Skin epidermis (tissue), 12 donors: ENCODE data around the gene GALM.
"Not testable (repeated sequence)": the region's sequence is repeated elsewhere in the genome, so short reads cannot be mapped to it uniquely, and the experiment has no call there.

Experiments
- H3K27ac ChIP-seq, 21 experiments: fragments of 200-600 bp; sonication (generic) in 11 of 21; one replicate each; pipeline ENCODE4 v1.5.0; 2020; ENCODE audit warnings: mild to moderate bottlenecking in 3 of 21, inconsistent platforms in 2 of 21, moderate library complexity in 2 of 21
- H3K4me3 ChIP-seq, 7 experiments: fragments of 200-600 bp; sonication (generic) in 2 of 7; one replicate each; pipeline ENCODE4 v1.5.0; 2020; ENCODE audit warnings: inconsistent platforms in 2 of 7, mild to moderate bottlenecking in 2 of 7, moderate library complexity in 1 of 7

Gene GALM

GRCh38 chr2:38665854-38666555 is at the start of gene GALM:
Gene GALM, plus strand, starts transcription at chr2:38666114. Its CDS starts 48 bp downstream, at chr2:38666162.
- Histone ChIP-seq H3K4me3 (peak within 1 kb of the TSS; percentile 36 to 59 (median 50)), H3K27ac (peak within 1 kb of the TSS; percentile 4 to 93 (median 69))

DNA sequence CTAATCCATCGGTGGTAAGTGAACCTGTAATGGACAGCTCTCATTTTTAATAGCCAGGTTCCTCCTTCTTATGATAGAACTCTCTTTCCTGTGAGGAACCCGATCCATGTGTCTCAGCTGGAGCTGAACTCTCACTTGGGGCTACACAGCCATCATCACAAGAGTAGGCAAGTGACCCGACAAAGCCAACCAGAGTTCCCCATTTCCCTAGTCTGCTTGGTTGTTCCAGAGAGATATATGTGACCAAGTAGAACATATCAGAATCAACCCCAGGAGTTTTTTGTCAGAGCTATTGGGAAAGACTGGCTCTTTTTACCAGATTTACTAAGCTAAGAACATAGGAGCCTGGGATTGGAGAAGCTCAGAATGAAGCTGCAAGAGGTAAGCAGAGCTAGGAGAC is 48.6 kb upstream of the GALM start:
- no peak overlapping the region for H3K27ac ChIP-seq
- no peak overlapping the region for H3K4me3 ChIP-seq

- Histone ChIP-seq H3K27ac (peak overlapping the region in 7 of 21 experiments; percentile 24 to 65 (median 45)), H3K4me3 (no peak overlapping the region)
Measured at GRCh38 chr2:38619458-38620164, 46.3 kb upstream of the GALM start.

GRCh38 chr2:38620282-38620977 is 45.5 kb upstream of the GALM start:
- no peak overlapping the region for H3K4me3 ChIP-seq
- H3K27ac ChIP-seq, result peak overlapping the region in 5 of 21 experiments; percentile 24 to 65 (median 40)

GRCh38 chr2:38621018-38621417 is 44.9 kb upstream of the GALM start:
- H3K4me3 ChIP-seq, result no peak overlapping the region
- peak overlapping the region in 1 of 21 experiments; percentile 65 for H3K27ac ChIP-seq

GRCh38 chr2:38622210-38622609 is 43.7 kb upstream of the GALM start:
- Histone ChIP-seq H3K4me3 (no peak overlapping the region), H3K27ac (no peak overlapping the region)

GRCh38 chr2:38626326-38627035 is 39.4 kb upstream of the GALM start:
- Histone ChIP-seq H3K4me3 (no peak overlapping the region), H3K27ac (peak overlapping the region in 3 of 21 experiments; percentile 23 to 39 (median 30))

DNA sequence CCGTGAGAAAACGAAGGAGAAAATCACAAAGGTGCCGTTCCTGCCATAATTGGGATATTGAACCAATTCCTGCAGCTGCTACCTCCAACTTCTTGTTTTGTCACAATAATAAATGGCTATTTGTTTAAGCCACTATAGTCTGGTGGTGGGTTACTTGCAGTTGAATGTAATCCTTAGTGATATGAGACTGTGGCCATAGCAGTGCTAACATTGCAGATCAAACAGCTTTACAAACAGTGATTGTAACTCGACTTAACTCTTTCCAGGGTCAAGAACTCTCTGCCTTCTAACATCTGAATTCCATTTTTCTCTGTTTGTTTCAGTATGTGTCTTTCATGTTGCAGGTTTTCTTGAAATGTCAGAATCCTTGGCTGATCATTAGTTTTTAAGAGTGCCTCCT is 38.5 kb upstream of the GALM start:
- Histone ChIP-seq H3K4me3 (no peak overlapping the region), H3K27ac (no peak overlapping the region)

DNA sequence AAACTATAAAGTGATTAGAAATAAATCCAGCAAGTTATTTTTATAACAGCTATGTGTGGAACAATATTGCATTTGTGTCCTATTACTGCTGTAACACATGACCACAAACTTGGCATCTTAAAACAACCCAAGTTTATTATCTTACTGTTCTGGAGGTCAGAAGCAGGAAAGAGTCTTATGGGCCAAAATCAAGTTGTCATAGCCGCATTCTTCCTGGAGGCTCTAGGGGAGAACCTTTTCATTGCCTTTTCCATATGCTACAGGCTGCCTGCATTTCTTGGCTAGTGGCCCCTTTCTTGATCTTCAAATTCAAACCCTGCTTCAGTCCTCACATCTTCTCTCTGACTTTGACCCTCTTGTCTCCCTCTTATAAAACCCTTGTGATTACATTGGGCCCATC is 36.2 kb upstream of the GALM start:
- Histone ChIP-seq H3K27ac (no peak overlapping the region), H3K4me3 (no peak overlapping the region)

DNA sequence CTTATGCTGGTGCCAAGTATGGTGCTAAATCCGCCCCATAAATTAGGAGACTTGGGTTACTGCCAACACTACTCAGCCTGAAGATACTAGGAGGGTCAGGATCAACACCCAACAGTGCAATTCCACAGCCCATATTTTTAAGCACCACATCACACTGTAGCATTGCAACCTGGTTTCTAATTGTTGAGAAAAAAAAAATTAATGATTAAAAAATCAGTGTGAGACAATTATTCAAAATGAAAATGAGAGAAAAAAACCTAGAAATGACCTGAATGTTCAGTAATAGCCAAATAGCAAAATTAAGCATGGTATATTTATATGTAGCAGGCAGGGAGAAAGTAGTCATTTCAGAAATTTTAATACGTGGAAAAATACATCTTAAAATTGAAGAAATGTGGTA is 33.9 kb upstream of the GALM start:
- Histone ChIP-seq H3K27ac (no peak overlapping the region), H3K4me3 (no peak overlapping the region)

GRCh38 chr2:38632980-38633379 is 32.9 kb upstream of the GALM start:
- Histone ChIP-seq H3K4me3 (no peak overlapping the region), H3K27ac (no peak overlapping the region)

DNA sequence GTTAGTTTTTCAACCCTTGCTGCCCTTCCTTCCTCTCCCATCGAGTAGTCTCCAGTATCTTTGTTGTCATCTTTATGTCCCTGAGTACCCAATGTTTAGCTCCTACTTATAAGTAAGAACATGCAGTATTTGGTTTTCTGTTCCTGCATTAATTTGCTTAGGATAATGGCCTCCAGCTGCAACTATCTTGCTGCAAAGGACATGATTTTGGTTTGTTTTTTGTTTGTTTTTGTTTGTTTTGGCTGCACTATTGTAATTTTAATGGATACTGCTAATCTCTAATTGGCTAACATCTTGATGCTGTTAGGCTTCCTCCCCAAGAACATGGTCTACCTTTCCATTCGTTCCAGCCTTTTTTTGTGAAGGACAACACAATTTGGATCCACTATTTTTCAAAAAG is 32.0 kb upstream of the GALM start:
- Histone ChIP-seq H3K27ac (no peak overlapping the region), H3K4me3 (no peak overlapping the region)

GRCh38 chr2:38634684-38635083 is 31.2 kb upstream of the GALM start:
- Histone ChIP-seq H3K4me3 (no peak overlapping the region), H3K27ac (no peak overlapping the region)

DNA sequence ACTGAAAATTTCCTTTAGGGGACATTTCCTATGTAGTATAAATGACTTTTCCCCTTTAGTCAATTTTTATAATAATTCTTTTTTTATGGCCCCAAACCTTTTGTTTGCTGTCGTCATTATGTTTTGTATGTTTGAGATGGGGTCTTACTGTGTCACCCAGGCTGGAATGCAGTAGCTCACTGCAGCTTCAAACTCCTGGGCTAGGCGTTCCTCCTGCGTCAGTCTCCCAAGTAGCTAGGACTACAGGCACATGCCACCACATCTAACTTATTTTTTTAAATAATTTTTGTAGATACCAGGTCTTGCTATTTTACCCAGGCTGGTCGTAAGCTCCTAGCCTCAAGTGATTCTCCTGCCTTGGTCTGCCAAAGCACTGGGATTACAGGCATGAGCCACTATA is 30.8 kb upstream of the GALM start:
- Histone ChIP-seq H3K4me3 (no peak overlapping the region), H3K27ac (no peak overlapping the region)

GRCh38 chr2:38636069-38636468 is 29.8 kb upstream of the GALM start:
- Histone ChIP-seq H3K27ac (no peak overlapping the region), H3K4me3 (no peak overlapping the region)

DNA sequence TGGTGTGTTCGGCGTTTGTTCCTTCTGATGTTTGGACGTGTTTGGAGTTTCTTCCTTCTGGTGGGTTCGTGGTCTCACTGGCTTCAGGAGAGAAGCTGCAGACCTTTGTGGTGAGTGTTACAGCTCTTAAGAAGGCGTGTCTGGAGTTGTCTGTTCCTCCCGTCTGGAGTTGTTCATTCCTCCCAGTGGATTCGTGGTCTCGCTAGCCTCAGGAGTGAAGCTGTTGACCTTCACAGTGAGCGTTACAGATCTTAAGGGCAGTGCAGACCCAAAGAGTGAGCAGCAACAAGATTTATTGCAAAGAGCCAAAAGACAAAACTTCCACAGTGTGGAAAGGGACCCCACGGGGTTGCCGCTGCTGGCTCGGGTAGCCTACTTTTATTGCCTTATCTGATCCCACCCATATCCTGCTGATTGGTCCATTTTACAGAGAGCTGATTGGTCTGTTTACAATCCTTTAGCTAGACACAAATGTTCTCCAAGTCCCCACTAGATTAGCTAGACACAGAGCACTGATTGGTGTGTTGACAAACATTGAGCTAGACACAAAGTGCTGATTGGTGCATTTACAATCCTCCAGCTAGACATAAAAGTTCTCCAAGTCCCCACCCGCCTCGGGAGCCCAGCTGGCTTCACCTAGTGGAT is 23.4 kb upstream of the GALM start:
- not testable (repeated sequence) for H3K4me3 ChIP-seq, H3K27ac ChIP-seq

- no peak overlapping the region for H3K4me3 ChIP-seq
- peak overlapping the region in 6 of 21 experiments; percentile 8 to 72 (median 36) for H3K27ac ChIP-seq
Measured at GRCh38 chr2:38643021-38643671, 22.8 kb upstream of the GALM start.

DNA sequence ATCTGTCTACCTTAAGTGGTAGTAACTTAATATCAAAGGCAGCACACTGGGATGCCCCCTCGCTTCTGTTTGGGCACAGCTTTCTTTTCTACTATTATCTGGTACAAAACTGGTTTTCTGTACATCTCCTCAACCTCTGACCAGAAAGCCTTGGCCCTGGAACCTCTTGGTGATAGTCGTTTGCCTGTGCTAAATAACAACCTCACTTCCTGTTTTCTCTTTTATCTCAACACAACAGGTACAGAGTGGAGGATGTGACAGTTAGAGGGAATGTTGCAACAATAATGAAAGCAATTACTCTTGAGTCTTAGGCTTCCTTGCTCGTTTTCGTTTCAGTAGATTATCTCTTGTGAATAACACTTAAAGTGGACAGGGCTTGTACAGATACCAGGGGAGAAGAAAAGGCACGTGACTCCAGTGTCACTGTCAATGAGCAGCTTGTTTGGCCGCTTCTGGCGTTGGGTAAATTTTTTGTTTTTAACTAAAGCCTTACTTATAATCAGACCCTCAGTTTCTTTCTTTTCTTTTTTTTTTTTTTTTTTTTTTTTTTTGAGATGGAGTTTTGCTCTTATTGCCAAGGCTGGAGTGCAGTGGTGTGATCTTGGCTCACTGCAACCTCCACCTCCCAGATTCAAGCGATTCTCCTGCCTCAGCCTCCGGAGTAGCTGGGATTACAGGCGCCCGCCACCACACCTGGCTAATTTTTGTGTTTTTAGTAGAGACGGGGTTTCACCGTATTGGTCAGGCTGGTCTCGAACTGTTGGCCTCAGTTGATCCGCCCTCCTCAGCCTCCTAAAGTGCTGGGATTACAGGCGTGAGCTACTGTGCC is 22.0 kb upstream of the GALM start:
- peak overlapping the region in 6 of 21 experiments; percentile 8 to 72 (median 36) for H3K27ac ChIP-seq

More for the DNA sequence above, 22.0 kb upstream of the GALM start:
- not testable (repeated sequence) for H3K4me3 ChIP-seq
